NCI-H2196 treated with DMSO at 0.1 percent for 48 hours (cell line): ENCODE data around the gene GPR68.
"Not testable (repeated sequence)": the region's sequence is repeated elsewhere in the genome, so short reads cannot be mapped to it uniquely, and the experiment has no call there.

Experiments
- DNase-seq: peaks from one replicate; lab custom pipeline; 2025; ENCODE audit not compliant: unreplicated experiment; lab: John Stamatoyannopoulos, UW

Gene GPR68

DNA sequence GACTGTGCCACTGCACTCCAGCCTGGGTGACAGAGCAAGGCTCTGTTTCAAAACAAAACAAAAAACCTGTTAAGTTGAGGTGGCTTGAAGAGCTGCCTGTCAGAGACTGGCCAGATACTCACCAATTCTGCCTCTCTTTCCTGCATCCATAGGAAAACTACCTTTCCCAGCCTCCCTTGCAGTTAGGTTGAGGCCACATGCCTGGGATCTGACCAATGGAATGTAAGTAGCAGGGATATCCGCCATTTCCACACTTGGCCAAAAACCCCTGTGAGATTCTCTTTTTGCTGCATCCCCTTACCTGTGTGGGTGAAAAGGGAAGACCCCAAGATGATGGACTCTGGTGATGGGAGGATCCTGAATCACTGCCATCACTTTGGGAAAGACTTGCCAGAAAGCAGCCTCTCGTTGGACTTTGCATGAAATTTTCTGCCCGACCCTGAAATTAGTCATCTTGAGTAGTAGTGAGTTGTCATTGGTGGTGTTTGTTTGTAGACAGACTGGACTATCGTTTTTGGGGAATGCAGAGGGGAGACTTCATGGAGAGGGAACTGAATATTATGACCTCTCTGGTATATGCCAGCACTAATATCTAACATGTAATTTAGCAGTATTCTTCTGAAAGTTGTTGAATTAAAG lies 14.0 kb downstream of the GPR68 start:
- no peak for DNase-seq

DNA sequence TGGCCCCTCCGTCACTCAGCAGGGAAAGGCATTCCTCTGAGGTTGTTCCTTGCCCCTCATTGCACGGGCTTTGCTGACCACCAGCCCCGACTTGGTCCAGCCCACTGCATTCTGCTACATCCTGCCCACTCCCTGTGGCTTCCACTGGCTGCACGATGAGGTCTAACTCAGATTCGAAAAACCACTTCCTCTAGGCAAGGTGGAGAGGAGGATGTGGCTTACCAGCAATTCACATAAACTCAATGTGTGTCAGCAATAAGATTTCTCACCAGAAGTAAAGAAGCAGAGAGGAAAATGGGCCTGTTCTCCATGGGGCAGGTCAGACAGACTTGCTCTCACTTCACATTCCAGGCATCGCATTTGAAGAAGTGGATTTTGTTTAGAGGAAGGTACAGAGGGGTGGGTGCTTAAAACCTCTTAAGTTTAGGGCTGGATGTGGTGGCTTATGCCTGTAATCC lies 14.7 kb downstream of the GPR68 start:
- DNase-seq: no peak

- DNase-seq: no peak
These were observed 15.5 kb downstream of the GPR68 start for GRCh38 chr14:91229005-91229382.

DNA sequence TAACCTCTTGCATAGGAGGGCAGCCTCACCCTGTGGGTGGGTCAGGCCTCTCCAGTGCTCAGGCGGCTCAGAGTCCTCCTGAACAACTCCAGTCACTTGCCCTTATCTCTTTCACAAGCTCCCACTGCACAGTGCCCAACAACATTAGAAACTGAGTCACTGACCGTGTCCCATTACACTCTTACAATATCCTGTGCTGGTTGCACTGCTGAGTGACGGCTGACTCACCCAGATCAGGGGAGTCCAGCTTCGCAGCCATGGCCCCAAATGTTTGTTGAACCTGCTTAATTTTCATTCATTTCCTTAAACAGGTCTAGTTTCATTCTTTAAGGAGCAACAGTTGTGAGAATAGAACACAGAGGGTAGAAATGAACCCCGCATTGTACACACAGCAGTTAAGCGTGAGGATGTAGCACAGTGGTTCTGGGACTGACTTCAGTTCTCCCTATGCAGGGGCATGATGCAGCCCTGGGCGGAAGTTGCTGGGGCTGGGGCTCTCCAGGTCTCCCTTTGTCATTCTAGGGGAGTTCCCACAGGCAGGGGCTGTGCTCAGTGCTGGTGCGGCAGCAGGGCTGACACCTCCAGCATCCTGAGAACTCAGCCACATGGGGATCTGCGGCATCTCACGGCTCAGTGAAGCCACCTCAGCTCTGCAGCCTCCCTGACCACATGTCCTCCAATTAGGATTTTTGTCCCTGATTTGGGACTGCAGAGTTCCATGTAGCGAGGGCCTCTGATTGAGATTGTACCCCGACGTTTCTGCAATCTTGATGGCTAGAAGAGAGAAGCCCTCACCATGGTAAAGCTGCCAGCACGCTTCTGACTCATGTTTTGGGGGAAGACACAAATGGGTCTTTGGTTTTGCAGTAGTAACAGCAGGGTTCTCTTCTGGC lies 16.1 kb downstream of the GPR68 start:
- no peak for DNase-seq

GRCh38 chr14:91227183-91227628 lies 17.3 kb downstream of the GPR68 start:
- DNase-seq: no peak

DNA sequence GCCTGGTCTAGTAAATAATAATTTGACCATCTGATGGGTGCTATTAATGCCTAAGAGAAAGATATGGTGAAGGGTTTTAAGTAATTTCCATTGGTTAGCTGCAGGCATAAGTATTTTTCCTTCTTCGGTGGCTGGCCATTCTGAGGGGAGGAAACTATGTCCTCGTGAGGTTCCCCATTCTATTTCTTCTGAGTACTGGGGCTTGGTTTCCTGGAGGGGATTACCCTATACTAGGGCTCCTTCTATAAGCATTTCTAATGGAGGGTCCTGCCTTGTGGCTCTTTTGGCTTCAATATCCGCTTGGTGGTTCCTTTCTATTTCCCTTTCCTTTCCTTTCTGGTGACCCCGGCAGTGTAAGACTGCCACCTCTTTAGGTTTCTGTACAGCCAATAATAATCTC lies 18.1 kb downstream of the GPR68 start:
- DNase-seq: not testable (repeated sequence)

DNA sequence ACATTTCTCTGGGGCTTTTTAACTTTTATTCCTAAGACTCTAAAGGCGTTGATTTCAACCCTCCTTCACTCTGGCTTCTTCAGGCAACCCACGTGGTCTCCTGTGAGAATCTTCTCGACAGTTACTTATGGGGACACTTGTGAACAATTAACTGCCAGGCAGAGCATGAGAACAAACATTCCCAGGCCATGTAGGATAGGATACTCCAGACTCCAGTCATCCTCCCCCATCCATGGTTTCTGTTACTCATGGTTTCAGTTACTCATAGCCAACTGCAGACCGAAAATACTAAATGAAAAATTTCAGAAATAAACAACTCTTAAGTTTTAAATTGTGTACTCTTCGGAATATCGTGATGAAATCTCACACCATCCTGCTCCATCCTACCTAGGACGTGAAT lies 19.5 kb downstream of the GPR68 start:
- DNase-seq: no peak

DNA sequence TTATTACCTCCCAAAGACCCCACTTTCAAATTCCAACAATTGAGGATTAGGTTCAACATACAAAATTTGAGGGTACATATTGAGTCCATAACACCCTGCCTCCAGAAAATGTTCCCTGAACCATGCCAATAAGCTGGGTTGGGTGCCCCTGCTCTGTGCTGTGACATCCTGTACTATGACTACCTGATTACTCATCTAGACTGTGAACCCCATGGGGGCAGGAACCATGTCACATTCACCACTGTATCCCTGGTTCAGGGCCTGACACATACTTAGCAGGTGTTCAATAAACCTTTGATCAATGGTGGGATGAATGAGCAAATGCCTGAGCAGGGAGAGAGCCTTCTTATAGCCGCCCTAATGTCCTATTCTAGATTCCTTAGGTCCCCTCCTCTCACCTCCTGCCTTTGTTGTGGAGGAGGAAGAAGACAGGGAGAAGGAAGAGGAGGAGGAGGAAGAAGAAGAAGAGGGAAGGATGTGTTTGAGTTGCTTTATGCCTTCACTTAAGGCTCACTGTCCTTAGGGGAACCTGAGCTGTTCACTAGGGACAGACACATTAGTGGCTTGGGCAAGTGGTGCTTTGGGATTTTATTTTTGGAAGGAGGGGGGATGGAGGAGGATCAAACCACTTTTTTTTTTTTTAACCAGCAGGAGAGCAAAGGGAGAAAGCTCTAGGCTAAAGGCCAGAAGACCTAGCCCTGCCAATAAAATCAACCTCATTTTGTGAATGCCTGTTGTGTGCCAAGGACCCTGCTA lies 21.3 kb downstream of the GPR68 start:
- DNase-seq: no peak

DNA sequence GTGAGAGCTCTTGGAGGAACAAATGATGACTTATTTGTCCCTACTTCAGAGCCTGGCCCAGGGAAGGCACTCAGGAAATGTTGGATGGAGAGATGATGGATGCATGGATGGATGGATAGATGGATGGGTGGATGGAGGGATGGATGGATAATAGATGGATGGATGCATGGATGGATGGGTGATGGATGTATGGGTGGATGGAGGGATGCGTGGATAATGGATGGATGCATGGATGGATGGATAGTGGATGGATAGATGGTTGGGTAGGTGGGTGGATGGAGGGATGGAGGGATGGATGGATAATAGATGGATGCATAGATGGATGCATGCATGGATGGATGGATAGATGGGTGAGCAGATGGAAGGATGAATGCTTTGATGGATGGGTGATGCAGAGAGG lies 23.2 kb downstream of the GPR68 start:
- no peak for DNase-seq

- DNase-seq: no peak
These were observed 23.9 kb downstream of the GPR68 start for GRCh38 chr14:91220581-91221000.

DNA sequence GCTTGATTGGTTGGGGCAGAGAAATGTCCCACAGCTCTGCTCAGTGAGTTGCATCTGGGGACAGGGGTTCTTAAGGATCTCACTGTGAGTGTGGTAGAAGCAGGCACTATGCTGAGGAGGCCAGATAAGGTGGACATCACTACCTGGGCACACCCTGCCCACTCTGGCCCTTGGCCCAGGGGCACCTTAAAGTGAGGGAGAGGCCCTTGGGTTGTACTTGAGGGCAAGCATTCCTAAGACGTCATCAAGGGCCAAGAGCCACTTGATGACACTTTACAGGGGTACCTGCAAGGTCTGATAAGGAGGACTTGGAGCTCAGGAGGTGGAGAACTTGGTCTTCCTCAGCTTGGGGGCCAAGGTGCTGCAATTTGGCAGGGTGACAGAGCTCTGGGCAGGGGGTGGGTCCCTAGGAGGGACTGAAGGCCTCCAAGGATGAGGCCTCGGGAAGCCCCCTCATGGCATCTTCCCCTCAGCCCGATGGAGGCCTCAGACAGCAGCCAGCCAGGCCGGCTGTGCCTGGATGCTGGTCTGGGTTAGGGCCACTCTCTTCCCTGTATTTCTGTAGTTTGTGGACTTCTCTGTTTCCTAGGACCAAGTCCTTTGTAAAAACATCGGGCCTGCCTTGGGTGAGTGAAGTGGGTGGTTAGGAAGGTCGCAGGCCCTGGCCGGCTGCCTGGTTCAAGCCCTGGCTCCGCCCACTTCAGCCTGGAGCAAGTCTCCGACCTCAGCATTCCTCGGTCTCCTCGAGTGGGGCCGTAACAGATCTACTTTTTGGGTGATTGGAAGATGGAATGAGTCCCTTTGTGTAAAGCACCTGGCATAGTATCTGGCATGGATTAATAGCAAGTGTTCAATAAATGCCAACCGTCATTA lies 24.8 kb downstream of the GPR68 start:
- no peak for DNase-seq

DNA sequence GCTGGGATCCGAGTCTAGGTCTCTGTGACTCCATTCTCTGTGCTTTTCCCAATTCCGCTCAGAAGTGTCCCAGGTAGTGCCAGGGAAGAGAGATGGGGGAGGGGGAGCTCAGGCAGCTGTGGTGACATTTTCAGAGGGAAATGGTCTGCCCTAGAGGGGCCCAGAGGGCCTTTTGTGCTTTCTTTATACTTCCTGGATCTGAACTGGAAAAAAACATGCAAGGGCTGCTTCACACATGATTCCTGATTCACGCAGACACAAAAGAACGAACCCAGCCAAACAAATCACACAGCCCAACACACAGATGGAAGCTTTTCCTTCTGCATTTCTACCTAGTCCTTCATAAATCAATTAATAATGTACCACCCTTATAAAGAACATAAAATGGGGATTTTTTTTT lies 26.5 kb downstream of the GPR68 start:
- DNase-seq: no peak

GRCh38 chr14:91216731-91217226 lies 27.7 kb downstream of the GPR68 start:
- DNase-seq: no peak

GRCh38 chr14:91215381-91215780 lies 29.1 kb downstream of the GPR68 start:
- DNase-seq: no peak

DNA sequence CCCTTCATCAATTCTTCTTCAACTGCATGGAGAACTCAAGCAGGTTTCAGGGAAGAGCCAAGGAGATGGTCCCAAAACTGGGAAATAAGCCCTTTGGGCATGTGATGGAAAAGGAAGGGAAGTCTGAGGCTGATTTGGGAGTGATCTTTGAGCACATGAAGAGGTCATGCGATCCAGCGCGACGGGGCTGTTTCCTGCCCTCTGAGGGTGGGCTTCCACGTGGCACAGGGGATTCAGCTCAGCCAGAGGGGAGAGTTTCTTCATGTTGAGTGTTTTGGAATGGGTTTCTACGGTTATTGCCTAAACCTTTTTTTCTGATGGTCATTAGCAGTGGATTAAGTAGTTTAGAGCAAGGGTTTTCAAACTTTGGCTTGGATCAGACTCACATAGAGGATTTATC lies 30.2 kb downstream of the GPR68 start:
- DNase-seq: no peak

DNA sequence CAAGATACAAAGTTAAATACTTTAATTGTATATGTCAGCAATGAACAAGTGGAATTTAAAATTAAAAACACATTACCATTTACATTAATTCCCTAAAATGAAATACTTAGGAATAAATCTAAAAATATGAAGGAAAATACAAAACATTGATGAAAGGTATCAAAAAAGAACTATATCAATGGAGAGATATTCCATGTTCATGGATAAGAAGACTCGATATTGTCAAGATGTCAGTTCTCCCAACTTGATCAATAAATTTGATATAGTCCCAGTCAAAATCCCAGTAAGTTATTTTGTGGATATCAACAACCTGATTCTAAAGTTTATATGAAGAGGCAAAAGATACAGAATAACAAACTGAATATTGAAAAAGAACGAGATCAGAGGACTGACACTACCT lies 33.5 kb downstream of the GPR68 start:
- no peak for DNase-seq

DNA sequence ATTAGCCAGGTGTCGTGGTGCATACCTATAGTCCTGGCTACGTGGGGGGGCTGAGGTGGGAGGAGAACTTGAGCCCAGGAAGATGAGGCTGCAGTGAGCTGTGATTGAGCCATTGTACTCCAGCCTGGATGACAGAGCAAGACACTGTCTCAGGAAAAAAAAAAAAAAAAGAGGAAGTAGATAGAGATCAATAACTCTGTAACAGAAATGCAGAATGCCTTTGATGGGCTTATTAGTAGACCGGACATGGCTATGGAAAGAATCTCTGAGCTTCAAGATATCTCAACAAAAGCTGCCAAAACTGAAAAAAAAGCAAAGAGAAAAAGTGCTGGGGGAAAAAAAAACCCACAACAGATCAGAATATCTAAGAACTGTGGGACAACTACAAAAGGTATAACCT lies 37.5 kb downstream of the GPR68 start:
- DNase-seq: no peak

GRCh38 chr14:91205459-91205858 lies 39.0 kb downstream of the GPR68 start:
- no peak for DNase-seq

DNA sequence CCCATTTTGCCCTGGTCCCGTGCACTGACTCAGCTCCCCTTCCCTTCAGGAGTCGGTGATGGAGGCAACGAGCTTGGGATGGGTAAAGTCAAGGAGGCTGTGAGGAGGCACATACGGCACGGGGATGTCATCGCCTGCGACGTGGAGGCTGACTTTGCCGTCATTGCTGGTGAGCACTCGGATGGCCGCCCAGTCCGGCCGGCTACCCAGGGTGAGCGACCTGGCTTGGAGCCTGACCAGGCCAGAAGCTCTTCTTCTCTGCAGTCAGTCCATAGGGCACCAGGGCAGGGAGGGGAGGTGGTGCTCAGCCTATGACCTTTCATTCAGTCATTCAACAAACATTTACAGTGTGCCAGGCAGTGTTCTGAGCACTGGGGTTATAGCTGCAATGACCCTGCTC lies 39.8 kb downstream of the GPR68 start:
- DNase-seq: no peak

- no peak for DNase-seq
These were observed 42.1 kb downstream of the GPR68 start for GRCh38 chr14:91202234-91202974.
